MCF 10A (cell line): ENCODE results near the gene NABP2. TPM values are rescaled to one million over a fixed set of nuclear protein-coding genes. Genes with fewer than 3 reads are reported as not detected.

ENCODE experiments used
- BruUV-seq: library from RNA; stranded (reverse); fragments of 400-500 nt; replicated peaks from 2 replicates; lab custom pipeline; 2021; lab: Mats Ljungman, UMichigan
- CTCF ChIA-PET: fragments of 300-600 bp; sonication (Branson Sonifier 250); formaldehyde crosslinking; extraction: SDS; loops from one replicate; lab custom pipeline; 2021; ENCODE audit warnings: antibody characterized with exemption, inconsistent platforms; lab: Yijun Ruan, JAX
- POLR2A ChIA-PET: fragments of 300-600, 350-650 bp; sonication (Branson Sonifier 250); formaldehyde crosslinking; extraction: SDS; loops from one replicate; lab custom pipeline; 2020; ENCODE audit warnings: antibody characterized with exemption, inconsistent platforms; lab: Yijun Ruan, JAX
- DNase-seq: peaks from one replicate; pipeline ENCODE4 v3.0.0-alpha.2; 2018; ENCODE audit not compliant: unreplicated experiment
- H3K27ac Mint-ChIP-seq: one replicate; pipeline ENCODE4 v1.8.0; 2022; ENCODE audit warnings: mild to moderate bottlenecking, low read depth, mixed read lengths; ENCODE audit not compliant: unreplicated experiment
- H3K27me3 Mint-ChIP-seq: one replicate; pipeline ENCODE4 v1.8.0; 2022; ENCODE audit warnings: mixed read lengths; ENCODE audit not compliant: insufficient read depth, unreplicated experiment
- H3K36me3 Mint-ChIP-seq: one replicate; pipeline ENCODE4 v1.8.0; 2022; ENCODE audit warnings: mild to moderate bottlenecking, moderate library complexity, mixed read lengths; ENCODE audit not compliant: insufficient read depth, unreplicated experiment
- H3K4me1 Mint-ChIP-seq: one replicate; pipeline ENCODE4 v1.8.0; 2022; ENCODE audit warnings: mixed read lengths; ENCODE audit not compliant: insufficient read depth, unreplicated experiment
- H3K4me3 Mint-ChIP-seq: one replicate; pipeline ENCODE4 v1.8.0; 2022; ENCODE audit warnings: mild to moderate bottlenecking, moderate library complexity, mixed read lengths; ENCODE audit not compliant: unreplicated experiment
- H3K9me3 Mint-ChIP-seq: one replicate; pipeline ENCODE4 v1.8.0; 2022; ENCODE audit warnings: mixed read lengths; ENCODE audit not compliant: unreplicated experiment
- CTCF ChIP-seq: fragments of 200-600 bp; IDR thresholded peaks from one replicate; pipeline ENCODE4 v1.8.0; 2022; ENCODE audit warnings: antibody characterized with exemption, mild to moderate bottlenecking; ENCODE audit not compliant: unreplicated experiment
- intact Hi-C: fragments of 100-400 bp; cut with micrococcal nuclease; formaldehyde crosslinking; loops from 2 replicates; pipeline ENCODE4 v1.14.1; 2022
- total RNA-seq: library from RNA; stranded (reverse); gene quantifications from 2 replicates; pipeline ENCODE4 v1.2.3, GENCODE V29; 2022

Gene NABP2
- total RNA-seq, 1 experiment from 2014 or later = 53.3 TPM

DNA sequence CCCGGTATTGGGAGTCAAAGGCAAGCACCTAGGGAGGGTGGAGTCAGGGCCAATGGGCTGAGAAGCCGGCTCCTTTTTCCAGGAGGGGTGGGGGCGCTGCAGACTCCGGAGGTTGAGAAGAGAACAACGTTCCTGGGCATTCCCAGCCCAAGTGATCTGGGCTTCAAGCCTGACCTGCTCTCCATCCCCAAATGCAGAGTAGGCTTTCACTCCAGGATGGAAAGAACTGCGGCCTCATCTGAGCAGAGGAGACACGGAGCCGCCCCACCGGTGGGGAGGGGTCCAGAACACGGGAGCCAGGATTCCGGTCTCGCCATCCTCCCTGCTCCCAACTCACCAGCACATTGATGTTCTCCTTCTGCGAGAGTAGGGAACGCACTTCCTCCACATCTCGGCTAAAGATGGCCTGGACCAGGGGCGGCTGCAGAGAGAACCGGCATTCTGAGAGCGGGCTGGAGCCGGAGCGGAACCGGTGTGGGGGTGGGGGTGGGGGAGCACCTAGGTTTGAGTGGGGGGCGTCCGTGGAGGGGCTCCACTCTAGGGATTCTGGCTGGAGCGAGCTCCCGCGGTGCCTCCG lies 33.4 kb downstream of the NABP2 start:
- peak; percentile 56 for DNase-seq
- Mint-ChIP-seq H3K4me1 (peaks cover 29% of the 10 kb centered on the region), H3K36me3 (peaks cover 35% of the 10 kb centered on the region)

DNA sequence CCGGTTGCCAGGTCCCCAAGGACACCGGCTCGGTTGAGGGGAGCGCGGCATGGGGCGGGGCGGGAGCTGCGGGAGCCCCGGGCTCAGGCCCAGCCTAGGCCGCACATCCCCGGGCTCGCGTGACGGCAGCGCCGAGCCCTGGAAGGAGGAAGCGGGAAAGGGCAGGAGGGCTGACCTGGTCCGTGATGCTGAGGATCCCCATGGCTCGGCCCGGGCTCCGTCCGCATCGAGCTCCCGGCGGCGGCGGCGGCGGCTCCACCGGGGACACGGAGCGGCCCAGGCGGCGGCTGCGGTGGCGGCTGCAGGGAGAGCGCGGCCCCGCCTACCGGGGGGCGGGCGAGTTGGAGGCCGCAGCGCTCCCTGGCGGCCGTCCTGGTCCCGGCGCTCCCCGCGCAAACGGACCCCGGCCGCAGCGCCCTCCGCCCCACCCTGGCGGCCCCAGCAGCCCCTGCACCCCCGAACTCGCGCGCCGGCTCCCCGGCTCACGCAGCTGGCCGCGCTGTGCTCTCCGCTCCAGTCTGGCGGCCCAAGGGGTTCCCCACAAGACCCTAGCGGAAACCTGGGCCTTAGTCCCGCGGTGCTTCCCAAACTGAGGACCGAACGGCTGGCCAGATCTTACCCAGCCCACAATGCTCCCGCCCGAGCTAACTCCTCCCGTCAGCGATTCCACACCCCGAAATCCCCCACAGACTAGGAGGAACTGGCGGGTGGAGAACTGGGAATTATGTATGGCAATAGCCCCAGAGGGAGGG lies 34.1 kb downstream of the NABP2 start, which contains the start of gene ANKRD52:
Gene ANKRD52, minus strand, starts transcription at position 317 of the 752 bp plus-strand sequence. Its CDS starts 115 bp downstream, at position 202.
- no TSS peak for BruUV-seq

More for the DNA sequence above, 33.4 kb downstream of the NABP2 start:
- TSS peak; percentile 19 for BruUV-seq
- H3K27ac Mint-ChIP-seq = peak overlapping the region; percentile 70
- intact Hi-C loops = loop anchor here (1.0 to 2.0 kb wide), 2 partner anchors 67 to 138 kb away; no protein-coding TSS in a partner anchor
- H3K4me3 Mint-ChIP-seq = peak overlapping the region; percentile 84
- H3K9me3 Mint-ChIP-seq = no peaks in the 10 kb centered on the region
- CTCF ChIA-PET = interaction anchor here (0.6 to 3.5 kb wide), 27 partner anchors 8 to 208 kb away, joined by 3 to 24 read pairs (median 4); partner anchors contain the start of genes COQ10A, CS, RNF41 and RPL41
- no peaks in the 10 kb centered on the region for H3K27me3 Mint-ChIP-seq
- POLR2A ChIA-PET = interaction anchor here (0.6 to 3.8 kb wide), 11 partner anchors 9 to 139 kb away, joined by 3 to 28 read pairs (median 4); partner anchors contain the start of genes CNPY2, COQ10A, CS and ESYT1
- no peak for TF ChIP-seq CTCF

DNA sequence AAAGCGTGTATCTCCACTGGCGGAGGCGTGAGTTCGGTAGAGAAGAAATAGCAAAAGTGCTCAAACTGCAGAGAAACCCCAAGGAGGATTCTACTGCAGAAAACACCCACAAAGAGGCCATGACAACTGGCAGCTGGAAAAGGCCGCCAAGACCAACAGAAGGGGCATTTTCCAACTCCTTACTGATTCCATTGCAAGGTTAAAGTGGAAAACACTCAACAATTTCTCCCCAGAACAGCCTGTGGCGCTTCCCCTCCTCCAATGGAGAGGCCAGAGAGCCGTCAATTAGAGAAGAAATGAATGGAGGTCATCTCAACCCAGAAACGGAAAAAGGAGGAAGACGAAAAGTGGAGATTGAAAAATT lies 34.7 kb downstream of the NABP2 start:
- CTCF ChIA-PET = interaction anchor here (0.7 to 3.5 kb wide), 15 partner anchors 16 to 141 kb away, joined by 3 to 24 read pairs (median 4); partner anchors contain the start of genes CS, RNF41, RPL41 and SMARCC2
- H3K9me3 Mint-ChIP-seq = no peaks in the 10 kb centered on the region
- TF ChIP-seq CTCF = no peak
- POLR2A ChIA-PET = interaction anchor here (1.6 to 3.8 kb wide), 5 partner anchors 8 to 140 kb away, joined by 10 to 28 read pairs (median 14); partner anchors contain the start of genes CNPY2, COQ10A, CS and NABP2
- BruUV-seq = no TSS peak
- H3K4me1 Mint-ChIP-seq = peaks cover 29% of the 10 kb centered on the region
- no peaks in the 10 kb centered on the region for H3K27me3 Mint-ChIP-seq
- peak overlapping the region; percentile 84 for H3K4me3 Mint-ChIP-seq
- peaks cover 23% of the 10 kb centered on the region for H3K36me3 Mint-ChIP-seq
- intact Hi-C loops = loop anchor here (1.0 kb wide), 1 partner anchor 140 kb away; no protein-coding TSS in a partner anchor
- H3K27ac Mint-ChIP-seq = peak overlapping the region; percentile 71
- no peak for DNase-seq

More for the DNA sequence above, 34.1 kb downstream of the NABP2 start, which contains the start of gene ANKRD52:
- DNase-seq = peak; percentile 70
- Mint-ChIP-seq H3K4me1 (peaks cover 29% of the 10 kb centered on the region), H3K4me3 (peak within 1 kb of the TSS; percentile 84), H3K9me3 (no peaks in the 10 kb centered on the region), H3K36me3 (peaks cover 28% of the 10 kb centered on the region), H3K27me3 (no peaks in the 10 kb centered on the region), H3K27ac (peak within 1 kb of the TSS; percentile 71)
- TF ChIP-seq CTCF = peak; percentile 59
- ChIA-PET CTCF (interaction anchor here (0.6 to 3.5 kb wide), 29 partner anchors 8 to 208 kb away, joined by 3 to 24 read pairs (median 3); partner anchors contain the start of genes COQ10A, CS, RNF41 and RPL41), POLR2A (interaction anchor here (0.6 to 3.8 kb wide), 9 partner anchors 8 to 139 kb away, joined by 3 to 28 read pairs (median 10); partner anchors contain the start of genes CNPY2, COQ10A, CS and ESYT1)
- intact Hi-C loops = loop anchor here (1.0 kb wide), 1 partner anchor 139 kb away; no protein-coding TSS in a partner anchor
